HL-60 (cell line): ENCODE measurements around the gene C15orf40.
"Not testable (repeated sequence)": the region's sequence is repeated elsewhere in the genome, so short reads cannot be mapped to it uniquely, and the experiment has no call there.

Source experiments
- DNase-seq, 2 experiments: peaks; one replicate each; pipeline ENCODE4 v3.0.0-alpha.2; 2010 to 2020; ENCODE audit warnings: low read depth in 1 of 2, low spot score in 1 of 2
- H3K27ac ChIP-seq: fragments of 250-450 bp; sonication (Bioruptor Pico); replicated peaks from 2 replicates; pipeline ENCODE4 v1.5.1; 2020; ENCODE audit warnings: mild to moderate bottlenecking, moderate library complexity
- H3K27me3 ChIP-seq: fragments of 250-450 bp; sonication (Bioruptor Pico); 2 replicates; pipeline ENCODE4 v1.5.1; 2021; ENCODE audit warnings: mild to moderate bottlenecking, moderate library complexity; ENCODE audit not compliant: insufficient read depth, poor library complexity, severe bottlenecking
- H3K4me3 ChIP-seq: replicated peaks from 2 replicates; pipeline ENCODE4 v1.5.1; 2011; ENCODE audit warnings: mild to moderate bottlenecking, control low read depth, low read length; ENCODE audit not compliant: insufficient read depth
- GABPA ChIP-seq: IDR thresholded peaks from 2 replicates; pipeline ENCODE4 v1.6.1; 2012; ENCODE audit warnings: low read depth
- POLR2AphosphoS5 ChIP-seq: IDR thresholded peaks from 2 replicates; pipeline ENCODE4 v1.6.1; 2012; ENCODE audit warnings: low read depth
- SPI1 ChIP-seq: IDR thresholded peaks from 2 replicates; pipeline ENCODE4 v1.6.1; 2012; ENCODE audit warnings: low read depth, mild to moderate bottlenecking, borderline replicate concordance
- TF ChIP-seq, protein P1 (sequence below): IDR thresholded peaks from one replicate; pipeline ENCODE4 v1.5.1; 2011; ENCODE audit warnings: low read length, control low read depth, inconsistent platforms; ENCODE audit not compliant: insufficient read depth
- TF ChIP-seq, protein P2 (sequence below): IDR thresholded peaks from 2 replicates; pipeline ENCODE4 v1.6.1; 2012; ENCODE audit warnings: low read depth; ENCODE audit not compliant: insufficient replicate concordance

The C15orf40 gene

DNA sequence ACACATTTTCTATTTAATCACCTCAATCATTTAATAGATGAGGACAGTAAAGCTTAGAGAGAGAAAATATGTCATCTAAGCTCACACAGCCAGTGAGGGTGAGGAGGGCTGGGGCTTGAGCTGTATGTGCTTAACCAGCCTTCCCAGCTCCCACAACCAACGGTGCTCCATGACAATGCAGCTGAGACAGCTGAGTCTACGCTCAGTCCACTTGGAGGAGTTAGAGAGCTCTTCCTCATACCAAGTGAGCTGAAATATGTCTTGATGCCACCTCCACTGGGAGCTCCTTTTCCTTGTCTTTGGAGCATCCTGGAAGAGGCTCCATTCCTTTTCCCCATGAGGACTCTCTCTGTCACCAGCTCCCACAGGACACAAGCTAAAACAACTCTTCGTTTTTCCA is 68.3 kb downstream of the C15orf40 start:
- peaks cover 2% of the 10 kb centered on the region for H3K27me3 ChIP-seq
- TF ChIP-seq, protein P1, sequence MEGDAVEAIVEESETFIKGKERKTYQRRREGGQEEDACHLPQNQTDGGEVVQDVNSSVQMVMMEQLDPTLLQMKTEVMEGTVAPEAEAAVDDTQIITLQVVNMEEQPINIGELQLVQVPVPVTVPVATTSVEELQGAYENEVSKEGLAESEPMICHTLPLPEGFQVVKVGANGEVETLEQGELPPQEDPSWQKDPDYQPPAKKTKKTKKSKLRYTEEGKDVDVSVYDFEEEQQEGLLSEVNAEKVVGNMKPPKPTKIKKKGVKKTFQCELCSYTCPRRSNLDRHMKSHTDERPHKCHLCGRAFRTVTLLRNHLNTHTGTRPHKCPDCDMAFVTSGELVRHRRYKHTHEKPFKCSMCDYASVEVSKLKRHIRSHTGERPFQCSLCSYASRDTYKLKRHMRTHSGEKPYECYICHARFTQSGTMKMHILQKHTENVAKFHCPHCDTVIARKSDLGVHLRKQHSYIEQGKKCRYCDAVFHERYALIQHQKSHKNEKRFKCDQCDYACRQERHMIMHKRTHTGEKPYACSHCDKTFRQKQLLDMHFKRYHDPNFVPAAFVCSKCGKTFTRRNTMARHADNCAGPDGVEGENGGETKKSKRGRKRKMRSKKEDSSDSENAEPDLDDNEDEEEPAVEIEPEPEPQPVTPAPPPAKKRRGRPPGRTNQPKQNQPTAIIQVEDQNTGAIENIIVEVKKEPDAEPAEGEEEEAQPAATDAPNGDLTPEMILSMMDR, result no peak
- TF ChIP-seq SPI1 (no peak), GABPA (no peak), POLR2AphosphoS5 (no peak)
- TF ChIP-seq, protein P2, sequence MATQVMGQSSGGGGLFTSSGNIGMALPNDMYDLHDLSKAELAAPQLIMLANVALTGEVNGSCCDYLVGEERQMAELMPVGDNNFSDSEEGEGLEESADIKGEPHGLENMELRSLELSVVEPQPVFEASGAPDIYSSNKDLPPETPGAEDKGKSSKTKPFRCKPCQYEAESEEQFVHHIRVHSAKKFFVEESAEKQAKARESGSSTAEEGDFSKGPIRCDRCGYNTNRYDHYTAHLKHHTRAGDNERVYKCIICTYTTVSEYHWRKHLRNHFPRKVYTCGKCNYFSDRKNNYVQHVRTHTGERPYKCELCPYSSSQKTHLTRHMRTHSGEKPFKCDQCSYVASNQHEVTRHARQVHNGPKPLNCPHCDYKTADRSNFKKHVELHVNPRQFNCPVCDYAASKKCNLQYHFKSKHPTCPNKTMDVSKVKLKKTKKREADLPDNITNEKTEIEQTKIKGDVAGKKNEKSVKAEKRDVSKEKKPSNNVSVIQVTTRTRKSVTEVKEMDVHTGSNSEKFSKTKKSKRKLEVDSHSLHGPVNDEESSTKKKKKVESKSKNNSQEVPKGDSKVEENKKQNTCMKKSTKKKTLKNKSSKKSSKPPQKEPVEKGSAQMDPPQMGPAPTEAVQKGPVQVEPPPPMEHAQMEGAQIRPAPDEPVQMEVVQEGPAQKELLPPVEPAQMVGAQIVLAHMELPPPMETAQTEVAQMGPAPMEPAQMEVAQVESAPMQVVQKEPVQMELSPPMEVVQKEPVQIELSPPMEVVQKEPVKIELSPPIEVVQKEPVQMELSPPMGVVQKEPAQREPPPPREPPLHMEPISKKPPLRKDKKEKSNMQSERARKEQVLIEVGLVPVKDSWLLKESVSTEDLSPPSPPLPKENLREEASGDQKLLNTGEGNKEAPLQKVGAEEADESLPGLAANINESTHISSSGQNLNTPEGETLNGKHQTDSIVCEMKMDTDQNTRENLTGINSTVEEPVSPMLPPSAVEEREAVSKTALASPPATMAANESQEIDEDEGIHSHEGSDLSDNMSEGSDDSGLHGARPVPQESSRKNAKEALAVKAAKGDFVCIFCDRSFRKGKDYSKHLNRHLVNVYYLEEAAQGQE, result no peak
- no peak overlapping the region for H3K4me3 ChIP-seq
- no peak overlapping the region for H3K27ac ChIP-seq
- no peak for DNase-seq

DNA sequence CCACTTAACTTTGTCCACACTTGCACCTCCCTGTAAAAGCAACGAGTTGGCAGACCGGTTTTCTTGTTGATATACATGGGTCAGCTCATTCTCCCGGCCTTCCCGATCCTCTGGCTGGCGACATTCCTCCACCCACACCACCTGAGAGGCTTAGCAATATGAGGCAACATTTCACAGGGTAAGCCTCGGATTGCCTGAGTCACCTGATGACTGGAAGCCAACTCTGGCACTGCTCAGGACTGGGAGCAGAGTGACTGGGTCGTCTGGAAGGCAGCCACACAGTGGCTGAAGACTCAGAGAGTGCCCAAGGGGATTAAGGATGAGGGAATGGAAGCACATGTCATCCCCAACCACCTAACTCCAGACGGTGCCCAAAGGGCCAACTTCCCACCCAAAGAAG is 68.7 kb downstream of the C15orf40 start:
- Histone ChIP-seq H3K27ac (no peak overlapping the region), H3K27me3 (peaks cover 2% of the 10 kb centered on the region)
- DNase-seq, result no peak

DNA sequence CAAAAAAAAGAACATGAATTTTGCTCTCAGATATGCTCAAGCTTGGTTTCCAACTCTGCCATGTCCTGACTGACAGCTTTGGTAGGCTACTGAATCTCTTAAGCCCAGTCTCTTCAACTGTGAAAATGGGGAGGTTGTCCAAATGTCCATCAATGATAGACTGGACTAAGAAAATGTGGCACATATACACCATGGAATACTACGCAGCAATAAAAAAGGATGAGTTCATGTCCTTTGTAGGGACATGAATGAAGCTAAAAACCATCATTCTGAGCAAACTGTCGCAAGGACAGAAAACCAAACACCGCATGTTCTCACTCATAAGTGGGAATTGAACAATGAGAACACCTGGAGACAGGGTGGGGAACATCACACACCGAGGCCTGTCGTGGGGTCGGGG is 71.8 kb downstream of the C15orf40 start:
- not testable (repeated sequence) for H3K27ac ChIP-seq, H3K4me3 ChIP-seq, DNase-seq, H3K27me3 ChIP-seq

More for the DNA sequence above, 68.7 kb downstream of the C15orf40 start:
- no peak for TF ChIP-seq GABPA
- no peak for TF ChIP-seq SPI1
- TF ChIP-seq, protein P1, result no peak
- TF ChIP-seq POLR2AphosphoS5, result no peak
- TF ChIP-seq, protein P2, result no peak
- no peak overlapping the region for H3K4me3 ChIP-seq
